Measurements from ENCODE around the gene MAD2L2.

DNA sequence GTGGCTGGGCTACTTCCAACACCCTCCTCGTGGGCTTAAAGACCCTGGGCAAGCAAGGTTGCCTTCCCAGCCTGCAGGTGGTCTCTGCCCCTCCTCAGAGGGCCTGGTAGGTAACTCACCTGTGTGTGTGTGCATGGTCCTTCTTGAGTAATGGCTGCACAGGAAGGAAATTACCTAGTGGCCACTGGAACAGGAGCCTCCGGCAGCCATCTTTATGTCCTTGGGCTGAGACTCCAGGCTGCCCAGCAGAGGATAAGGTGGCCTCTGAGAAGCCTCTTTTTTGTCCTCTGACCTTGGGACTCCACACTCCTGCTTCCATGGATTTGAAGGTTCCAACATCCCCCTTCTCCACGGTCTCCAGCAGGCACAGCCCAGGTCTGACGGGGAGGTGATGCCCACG, 30.5 kb upstream of the MAD2L2 start:
- TF ChIP-seq CTCF (IDR thresholded peaks at IDR 0.05) (no peak), POLR2A (IDR thresholded peaks at IDR 0.05) (no peak)
